Measurements from ENCODE around the gene HSPA1L. TPM values are rescaled to one million over a fixed set of nuclear protein-coding genes. Genes with fewer than 3 reads are reported as not detected.
A peak's percentile ranks its signal among the peaks of the same experiment; 100 is the strongest.

Gene HSPA1L
- total RNA-seq, 1 experiment from 2014 or later = 1.1 TPM

DNA sequence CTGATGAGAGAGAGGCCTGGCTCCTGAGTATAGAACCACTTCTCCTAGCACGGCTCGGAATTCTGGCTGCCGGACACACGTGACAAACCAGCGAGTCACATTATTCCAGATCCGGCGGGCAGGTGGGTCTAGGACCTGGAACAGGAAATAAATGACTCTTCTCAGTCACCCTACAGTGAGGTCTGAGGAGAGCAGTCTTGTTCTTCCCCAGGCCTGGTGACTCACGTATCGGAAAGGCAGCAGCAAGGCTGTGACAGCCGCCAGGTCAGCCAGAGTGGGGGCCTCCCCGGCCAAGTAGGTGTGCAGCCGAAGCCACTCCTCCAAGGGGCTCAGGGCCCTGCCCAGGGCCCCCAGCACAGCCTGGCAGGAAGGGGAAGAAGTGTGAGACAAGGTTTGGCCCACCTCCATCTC lies 22.3 kb downstream of the HSPA1L start:
- BruUV-seq (replicated peaks) = no TSS peak
- H3K4me3 ChIP-seq (ENCODE audit: low read depth, low read length, poor library complexity, severe bottlenecking) = no peak overlapping the region
- peak overlapping the region; percentile 35 for H3K27ac ChIP-seq (ENCODE audit: low read depth, low read length, poor library complexity, severe bottlenecking)
- peaks cover 11% of the 10 kb centered on the region for H3K4me1 ChIP-seq (ENCODE audit: insufficient read depth, low read length, poor library complexity, severe bottlenecking)
- CTCF ChIA-PET = no interaction called here
- no peaks in the 10 kb centered on the region for H3K9me3 ChIP-seq (ENCODE audit: low read depth, low read length, poor library complexity, severe bottlenecking)
- DNase-seq (ENCODE audit: low spot score) = no peak
- peaks cover 59% of the 10 kb centered on the region for H3K36me3 ChIP-seq (ENCODE audit: insufficient read depth, low read length, poor library complexity, severe bottlenecking)
- no peaks in the 10 kb centered on the region for H3K27me3 ChIP-seq (replicated peaks; ENCODE audit: insufficient read depth, low read depth, low read length, poor library complexity)
- intact Hi-C loops (cut with micrococcal nuclease; ENCODE audit: unreplicated experiment) = loop anchor here (5.0 kb wide), 2 partner anchors 40 to 55 kb away; partner anchors contain the start of gene CLIC1
- TF ChIP-seq, protein P1, sequence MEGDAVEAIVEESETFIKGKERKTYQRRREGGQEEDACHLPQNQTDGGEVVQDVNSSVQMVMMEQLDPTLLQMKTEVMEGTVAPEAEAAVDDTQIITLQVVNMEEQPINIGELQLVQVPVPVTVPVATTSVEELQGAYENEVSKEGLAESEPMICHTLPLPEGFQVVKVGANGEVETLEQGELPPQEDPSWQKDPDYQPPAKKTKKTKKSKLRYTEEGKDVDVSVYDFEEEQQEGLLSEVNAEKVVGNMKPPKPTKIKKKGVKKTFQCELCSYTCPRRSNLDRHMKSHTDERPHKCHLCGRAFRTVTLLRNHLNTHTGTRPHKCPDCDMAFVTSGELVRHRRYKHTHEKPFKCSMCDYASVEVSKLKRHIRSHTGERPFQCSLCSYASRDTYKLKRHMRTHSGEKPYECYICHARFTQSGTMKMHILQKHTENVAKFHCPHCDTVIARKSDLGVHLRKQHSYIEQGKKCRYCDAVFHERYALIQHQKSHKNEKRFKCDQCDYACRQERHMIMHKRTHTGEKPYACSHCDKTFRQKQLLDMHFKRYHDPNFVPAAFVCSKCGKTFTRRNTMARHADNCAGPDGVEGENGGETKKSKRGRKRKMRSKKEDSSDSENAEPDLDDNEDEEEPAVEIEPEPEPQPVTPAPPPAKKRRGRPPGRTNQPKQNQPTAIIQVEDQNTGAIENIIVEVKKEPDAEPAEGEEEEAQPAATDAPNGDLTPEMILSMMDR (conservative IDR thresholded peaks at IDR 0.05; ENCODE audit: low read depth, low read length) = no peak
- TF ChIP-seq EZH2 (IDR thresholded peaks at IDR 0.05; ENCODE audit: borderline replicate concordance, low read depth, low read length, poor library complexity, severe bottlenecking) = no peak
- POLR2A ChIA-PET (ENCODE audit: low non-redundant PET) = no interaction called here

- H3K36me3 ChIP-seq (ENCODE audit: insufficient read depth, low read length, poor library complexity, severe bottlenecking) = peaks cover 52% of the 10 kb centered on the region
- peaks cover 11% of the 10 kb centered on the region for H3K4me1 ChIP-seq (ENCODE audit: insufficient read depth, low read length, poor library complexity, severe bottlenecking)
- no peaks in the 10 kb centered on the region for H3K27me3 ChIP-seq (replicated peaks; ENCODE audit: insufficient read depth, low read depth, low read length, poor library complexity)
- CTCF ChIA-PET = no interaction called here
- POLR2A ChIA-PET (ENCODE audit: low non-redundant PET) = interaction anchor here (1.0 kb wide), 1 partner anchor 23 kb away, joined by 3 read pairs; the partner anchor contains the start of genes HSPA1A and HSPA1L
- DNase-seq (ENCODE audit: low spot score) = no peak
- intact Hi-C loops (cut with micrococcal nuclease; ENCODE audit: unreplicated experiment) = loop anchor here (5.0 kb wide), 2 partner anchors 40 to 55 kb away; partner anchors contain the start of gene CLIC1
- BruUV-seq (replicated peaks) = no TSS peak
- TF ChIP-seq EZH2 (IDR thresholded peaks at IDR 0.05; ENCODE audit: borderline replicate concordance, low read depth, low read length, poor library complexity, severe bottlenecking) = no peak
- TF ChIP-seq, protein P1 (conservative IDR thresholded peaks at IDR 0.05; ENCODE audit: low read depth, low read length) = no peak
- H3K4me3 ChIP-seq (ENCODE audit: low read depth, low read length, poor library complexity, severe bottlenecking) = no peak overlapping the region
- H3K27ac ChIP-seq (ENCODE audit: low read depth, low read length, poor library complexity, severe bottlenecking) = no peak overlapping the region
- H3K9me3 ChIP-seq (ENCODE audit: low read depth, low read length, poor library complexity, severe bottlenecking) = no peaks in the 10 kb centered on the region
These were observed 23.1 kb downstream of the HSPA1L start for GRCh38 chr6:31792090-31792374.

- intact Hi-C loops (cut with micrococcal nuclease; ENCODE audit: unreplicated experiment) = loop anchor here (5.0 kb wide), 2 partner anchors 41 to 54 kb away; partner anchors contain the start of gene CLIC1
- peaks cover 50% of the 10 kb centered on the region for H3K36me3 ChIP-seq (ENCODE audit: insufficient read depth, low read length, poor library complexity, severe bottlenecking)
- POLR2A ChIA-PET (ENCODE audit: low non-redundant PET) = interaction anchor here (1.0 kb wide), 1 partner anchor 24 kb away, joined by 3 read pairs; the partner anchor contains the start of genes HSPA1A and HSPA1L
- no TSS peak for BruUV-seq (replicated peaks)
- TF ChIP-seq EZH2 (IDR thresholded peaks at IDR 0.05; ENCODE audit: borderline replicate concordance, low read depth, low read length, poor library complexity, severe bottlenecking) = no peak
- TF ChIP-seq, protein P1 (conservative IDR thresholded peaks at IDR 0.05; ENCODE audit: low read depth, low read length) = peak; percentile 77
- CTCF ChIA-PET = interaction anchor here (0.6 to 1.0 kb wide), 5 partner anchors 15 to 56 kb away, joined by 3 to 5 read pairs (median 4); partner anchors contain the start of genes CLIC1, HSPA1B and LSM2
- no peaks in the 10 kb centered on the region for H3K27me3 ChIP-seq (replicated peaks; ENCODE audit: insufficient read depth, low read depth, low read length, poor library complexity)
- no peak overlapping the region for H3K27ac ChIP-seq (ENCODE audit: low read depth, low read length, poor library complexity, severe bottlenecking)
- no peak overlapping the region for H3K4me3 ChIP-seq (ENCODE audit: low read depth, low read length, poor library complexity, severe bottlenecking)
- H3K9me3 ChIP-seq (ENCODE audit: low read depth, low read length, poor library complexity, severe bottlenecking) = no peaks in the 10 kb centered on the region
- DNase-seq (ENCODE audit: low spot score) = peak; percentile 80
- H3K4me1 ChIP-seq (ENCODE audit: insufficient read depth, low read length, poor library complexity, severe bottlenecking) = peaks cover 11% of the 10 kb centered on the region
These were observed 23.6 kb downstream of the HSPA1L start for GRCh38 chr6:31791324-31792089.
